Measurements from ENCODE around the gene CEP72.
"Not testable (repeated sequence)": the region's sequence is repeated elsewhere in the genome, so short reads cannot be mapped to it uniquely, and the experiment has no call there.

- TF ChIP-seq OSR1 (CRISPR knock-in tag; IDR thresholded peaks at IDR 0.05); TSHZ2 (CRISPR knock-in tag; IDR thresholded peaks at IDR 0.05); BACH2 (CRISPR knock-in tag; IDR thresholded peaks at IDR 0.05; ENCODE audit: borderline replicate concordance); PATZ1 (CRISPR knock-in tag; IDR thresholded peaks at IDR 0.05; ENCODE audit: borderline replicate concordance); ZNF565 (CRISPR knock-in tag; conservative IDR thresholded peaks at IDR 0.05; ENCODE audit: low read depth); CSRNP3 (CRISPR knock-in tag; IDR thresholded peaks at IDR 0.05); TOX (CRISPR knock-in tag; IDR thresholded peaks at IDR 0.05; ENCODE audit: borderline replicate concordance); CSDC2 (CRISPR knock-in tag; IDR thresholded peaks at IDR 0.05); POU6F1 (CRISPR knock-in tag; IDR thresholded peaks at IDR 0.05; ENCODE audit: borderline replicate concordance, low read depth); ZFP30 (CRISPR knock-in tag; IDR thresholded peaks at IDR 0.05); ARNTL (CRISPR knock-in tag; IDR thresholded peaks at IDR 0.05; ENCODE audit: borderline replicate concordance, low read depth); ZFP3 (CRISPR knock-in tag; IDR thresholded peaks at IDR 0.05): not testable (repeated sequence)
Measured at GRCh38 chr5:692529-693041, 80.4 kb downstream of the CEP72 start.

Measured in SK-N-SH treated with all-trans-retinoic acid at 6 μM for 48 hours (cell line).